Measurements from ENCODE around the gene POLA1. TPM values are rescaled to one million over a fixed set of nuclear protein-coding genes. Genes with fewer than 3 reads are reported as not detected.

POLA1 gene
- polyA plus RNA-seq, 1 donor from 2014 or later, result 5.8 TPM

GRCh38 chrX:24876530-24877287, 183.0 kb downstream of the POLA1 start:
- no peaks in the 10 kb centered on the region for H3F3A ChIP-seq (ENCODE audit: insufficient read depth, low read length, poor library complexity, severe bottlenecking)
- no peaks in the 10 kb centered on the region for H3K27me3 ChIP-seq (ENCODE audit: insufficient read depth, low read depth, low read length)
- no peaks in the 10 kb centered on the region for H3K36me3 ChIP-seq (ENCODE audit: insufficient read depth, low read length)
- H3K27ac ChIP-seq (ENCODE audit: low read length), result peak overlapping the region; percentile 28
- H3K9me2 ChIP-seq (ENCODE audit: insufficient read depth, low read length), result no peaks in the 10 kb centered on the region
- H2AFZ ChIP-seq (ENCODE audit: low read depth, low read length), result no peak overlapping the region
- peak overlapping the region; percentile 10 for H3K4me2 ChIP-seq (ENCODE audit: low read length)
- H3K4me3 ChIP-seq (ENCODE audit: low read length), result peak overlapping the region; percentile 37
- H4K20me1 ChIP-seq (ENCODE audit: insufficient read depth), result no peaks in the 10 kb centered on the region
- H3K9me3 ChIP-seq (ENCODE audit: low read length), result no peaks in the 10 kb centered on the region
- no peaks in the 10 kb centered on the region for H3K79me2 ChIP-seq (replicated peaks; ENCODE audit: insufficient read depth, low read length)
- TF ChIP-seq, protein P1, sequence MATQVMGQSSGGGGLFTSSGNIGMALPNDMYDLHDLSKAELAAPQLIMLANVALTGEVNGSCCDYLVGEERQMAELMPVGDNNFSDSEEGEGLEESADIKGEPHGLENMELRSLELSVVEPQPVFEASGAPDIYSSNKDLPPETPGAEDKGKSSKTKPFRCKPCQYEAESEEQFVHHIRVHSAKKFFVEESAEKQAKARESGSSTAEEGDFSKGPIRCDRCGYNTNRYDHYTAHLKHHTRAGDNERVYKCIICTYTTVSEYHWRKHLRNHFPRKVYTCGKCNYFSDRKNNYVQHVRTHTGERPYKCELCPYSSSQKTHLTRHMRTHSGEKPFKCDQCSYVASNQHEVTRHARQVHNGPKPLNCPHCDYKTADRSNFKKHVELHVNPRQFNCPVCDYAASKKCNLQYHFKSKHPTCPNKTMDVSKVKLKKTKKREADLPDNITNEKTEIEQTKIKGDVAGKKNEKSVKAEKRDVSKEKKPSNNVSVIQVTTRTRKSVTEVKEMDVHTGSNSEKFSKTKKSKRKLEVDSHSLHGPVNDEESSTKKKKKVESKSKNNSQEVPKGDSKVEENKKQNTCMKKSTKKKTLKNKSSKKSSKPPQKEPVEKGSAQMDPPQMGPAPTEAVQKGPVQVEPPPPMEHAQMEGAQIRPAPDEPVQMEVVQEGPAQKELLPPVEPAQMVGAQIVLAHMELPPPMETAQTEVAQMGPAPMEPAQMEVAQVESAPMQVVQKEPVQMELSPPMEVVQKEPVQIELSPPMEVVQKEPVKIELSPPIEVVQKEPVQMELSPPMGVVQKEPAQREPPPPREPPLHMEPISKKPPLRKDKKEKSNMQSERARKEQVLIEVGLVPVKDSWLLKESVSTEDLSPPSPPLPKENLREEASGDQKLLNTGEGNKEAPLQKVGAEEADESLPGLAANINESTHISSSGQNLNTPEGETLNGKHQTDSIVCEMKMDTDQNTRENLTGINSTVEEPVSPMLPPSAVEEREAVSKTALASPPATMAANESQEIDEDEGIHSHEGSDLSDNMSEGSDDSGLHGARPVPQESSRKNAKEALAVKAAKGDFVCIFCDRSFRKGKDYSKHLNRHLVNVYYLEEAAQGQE (IDR thresholded peaks at IDR 0.05; ENCODE audit: borderline replicate concordance), result no peak
- TF ChIP-seq TAF1 (IDR thresholded peaks at IDR 0.05; ENCODE audit: low read depth), result no peak
- peak; percentile 57 for TF ChIP-seq EP300 (conservative IDR thresholded peaks at IDR 0.05; ENCODE audit: poor library complexity, severe bottlenecking)
- no peak for TF ChIP-seq CTCF (IDR thresholded peaks at IDR 0.05; ENCODE audit: poor library complexity, severe bottlenecking)
- no peak overlapping the region for H3K9ac ChIP-seq (ENCODE audit: low read length)

DNA sequence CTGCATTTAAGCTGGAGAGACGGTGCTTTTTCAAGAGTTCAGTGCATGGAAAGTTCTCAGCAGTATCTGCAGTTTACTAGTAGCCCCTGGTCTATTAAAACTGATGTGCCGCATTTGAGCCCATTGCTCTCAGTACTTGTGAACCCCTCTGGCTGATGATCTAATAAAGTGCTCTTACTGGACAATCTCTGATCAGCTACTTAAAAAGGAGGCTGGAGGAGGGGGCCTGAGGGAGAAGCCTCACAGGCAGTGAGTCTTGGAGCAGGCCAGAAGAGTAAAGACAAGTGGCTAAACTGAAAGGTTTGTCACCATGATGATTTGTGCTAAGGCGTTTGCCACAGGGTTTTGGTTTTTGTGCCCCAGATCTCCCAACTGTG, 183.6 kb downstream of the POLA1 start:
- H3K79me2 ChIP-seq (replicated peaks; ENCODE audit: insufficient read depth, low read length), result no peaks in the 10 kb centered on the region
- H3K4me2 ChIP-seq (ENCODE audit: low read length), result no peak overlapping the region
- peak overlapping the region; percentile 24 for H3K27ac ChIP-seq (ENCODE audit: low read length)
- H2AFZ ChIP-seq (ENCODE audit: low read depth, low read length), result no peak overlapping the region
- H3K9ac ChIP-seq (ENCODE audit: low read length), result no peak overlapping the region
- no peaks in the 10 kb centered on the region for H3K36me3 ChIP-seq (ENCODE audit: insufficient read depth, low read length)
- no peaks in the 10 kb centered on the region for H3F3A ChIP-seq (ENCODE audit: insufficient read depth, low read length, poor library complexity, severe bottlenecking)
- no peaks in the 10 kb centered on the region for H3K9me2 ChIP-seq (ENCODE audit: insufficient read depth, low read length)
- no peaks in the 10 kb centered on the region for H3K27me3 ChIP-seq (ENCODE audit: insufficient read depth, low read depth, low read length)
- H3K9me3 ChIP-seq (ENCODE audit: low read length), result no peaks in the 10 kb centered on the region
- TF ChIP-seq CTCF (IDR thresholded peaks at IDR 0.05; ENCODE audit: poor library complexity, severe bottlenecking) (no peak), RAD21 (conservative IDR thresholded peaks at IDR 0.05) (no peak), SMC3 (conservative IDR thresholded peaks at IDR 0.05; ENCODE audit: poor library complexity) (no peak), MXI1 (conservative IDR thresholded peaks at IDR 0.05; ENCODE audit: poor library complexity, severe bottlenecking) (no peak), POLR2AphosphoS5 (IDR thresholded peaks at IDR 0.05) (no peak), TAF1 (IDR thresholded peaks at IDR 0.05; ENCODE audit: low read depth) (no peak), EZH2 (IDR thresholded peaks at IDR 0.05; ENCODE audit: borderline replicate concordance, insufficient read depth, low read length, poor library complexity, severe bottlenecking) (no peak), EP300 (conservative IDR thresholded peaks at IDR 0.05; ENCODE audit: poor library complexity, severe bottlenecking) (no peak)
- TF ChIP-seq, protein P1 (IDR thresholded peaks at IDR 0.05; ENCODE audit: borderline replicate concordance), result no peak
- peak overlapping the region; percentile 37 for H3K4me3 ChIP-seq (ENCODE audit: low read length)
- H4K20me1 ChIP-seq (ENCODE audit: insufficient read depth), result no peaks in the 10 kb centered on the region
